ENCODE measurements around the gene SIX2.

The SIX2 gene

DNA sequence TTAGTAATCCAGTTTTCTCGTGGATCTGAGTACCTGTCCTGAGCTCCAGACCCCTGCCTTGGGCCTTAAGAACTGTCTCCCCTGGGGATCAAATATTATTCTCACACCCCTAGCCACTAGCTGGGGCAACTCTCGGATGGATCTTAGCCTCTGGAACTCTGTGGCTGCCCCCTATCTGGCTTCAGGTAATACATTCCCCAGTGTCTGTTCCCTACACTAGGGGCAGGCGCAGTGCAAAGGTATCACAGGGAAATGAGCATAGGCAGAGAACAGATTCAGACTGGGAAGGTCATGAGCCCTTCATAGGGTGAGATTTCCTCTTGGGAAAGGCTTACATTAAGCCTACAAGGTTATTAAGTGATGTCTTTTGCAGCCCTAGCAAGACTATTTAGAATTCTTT, 11.2 kb upstream of the SIX2 start:
- no peak for DNase-seq (ENCODE audit: low read depth in 4 of 4, low spot score in 1 of 4)

- no peak for DNase-seq (ENCODE audit: low read depth in 4 of 4, low spot score in 1 of 4)
Observed at GRCh38 chr2:45018023-45018422, 8.8 kb upstream of the SIX2 start.

DNA sequence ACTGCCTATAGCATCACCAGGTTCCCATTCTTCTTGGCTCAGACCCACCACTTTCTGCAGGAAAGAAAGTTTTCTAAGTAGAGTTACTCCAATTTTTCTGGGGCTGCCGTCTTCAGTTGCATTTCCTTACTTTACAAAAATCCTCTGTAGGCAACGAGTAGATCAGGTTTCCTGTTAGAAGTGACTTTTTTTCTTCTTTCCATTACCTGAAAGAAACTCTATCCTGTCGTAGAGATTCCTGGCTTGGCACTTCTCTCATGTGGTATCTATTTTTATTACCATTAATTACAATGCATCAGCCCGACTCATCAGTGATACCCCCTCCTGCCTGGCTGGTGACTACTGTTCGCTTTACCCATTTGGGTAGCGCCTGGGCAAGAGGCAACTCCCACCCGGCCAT, 5.6 kb upstream of the SIX2 start:
- DNase-seq (ENCODE audit: low read depth in 4 of 4, low spot score in 1 of 4), result no peak

DNA sequence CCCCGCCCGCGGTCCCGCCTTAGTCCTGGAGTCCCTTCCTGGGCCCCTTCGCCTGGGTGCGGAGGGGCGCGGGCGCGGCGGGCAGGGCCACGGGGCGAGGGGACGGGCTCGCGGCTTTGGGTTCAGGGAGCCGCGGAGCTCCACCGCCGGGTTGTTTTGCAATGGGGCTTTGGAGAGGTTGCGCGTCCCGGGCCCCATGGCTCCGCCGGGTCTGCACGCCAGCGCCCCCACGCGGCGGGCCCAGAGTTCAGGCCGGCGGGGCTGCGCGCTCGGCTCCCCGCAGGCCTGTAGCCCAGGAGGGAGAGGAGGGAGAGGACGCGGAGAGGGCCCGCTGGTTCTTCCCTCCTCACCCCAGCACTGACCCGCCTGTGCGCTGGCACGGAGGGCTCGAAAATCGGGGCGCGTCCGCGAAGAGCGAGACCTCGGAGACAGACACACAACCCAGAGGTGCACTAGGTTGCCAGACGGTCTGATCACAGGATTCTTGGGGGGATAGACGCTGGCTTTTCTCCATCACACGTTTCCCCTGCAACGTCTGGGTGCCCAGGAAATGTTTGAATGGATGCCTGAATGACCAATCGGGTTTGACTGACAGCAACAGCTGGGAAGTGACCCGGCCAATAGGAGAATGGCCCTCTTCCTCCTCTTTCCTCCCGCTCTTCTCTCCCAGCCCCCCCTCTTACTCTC, 4.9 kb upstream of the SIX2 start:
- DNase-seq (ENCODE audit: low read depth in 4 of 4, low spot score in 1 of 4), result peak in 1 of 4 experiments; percentile 37

- DNase-seq (ENCODE audit: low read depth in 4 of 4, low spot score in 1 of 4), result no peak
Observed at GRCh38 chr2:45013229-45014015, 4.2 kb upstream of the SIX2 start.

DNA sequence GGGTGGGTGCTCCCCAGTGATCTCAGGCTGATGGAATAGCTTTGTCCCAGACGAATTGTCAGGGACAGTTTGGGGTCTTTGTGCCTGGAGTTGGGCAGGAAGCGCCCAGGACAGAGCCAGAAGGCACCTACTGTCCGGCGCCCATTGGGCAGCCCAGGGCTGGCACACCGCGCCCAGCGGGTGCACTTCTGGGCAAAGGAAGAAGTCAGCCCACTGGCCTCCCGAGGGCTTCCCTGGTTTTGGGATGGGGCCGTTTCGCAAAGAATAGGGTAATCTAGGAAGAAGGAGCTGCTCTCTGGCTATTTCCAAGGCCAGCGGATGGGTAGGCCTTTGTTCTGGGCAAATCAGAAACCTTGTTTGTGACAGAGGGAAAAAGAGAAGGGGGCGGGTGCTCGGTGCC, 3.5 kb upstream of the SIX2 start:
- no peak for DNase-seq (ENCODE audit: low read depth in 4 of 4, low spot score in 1 of 4)

DNA sequence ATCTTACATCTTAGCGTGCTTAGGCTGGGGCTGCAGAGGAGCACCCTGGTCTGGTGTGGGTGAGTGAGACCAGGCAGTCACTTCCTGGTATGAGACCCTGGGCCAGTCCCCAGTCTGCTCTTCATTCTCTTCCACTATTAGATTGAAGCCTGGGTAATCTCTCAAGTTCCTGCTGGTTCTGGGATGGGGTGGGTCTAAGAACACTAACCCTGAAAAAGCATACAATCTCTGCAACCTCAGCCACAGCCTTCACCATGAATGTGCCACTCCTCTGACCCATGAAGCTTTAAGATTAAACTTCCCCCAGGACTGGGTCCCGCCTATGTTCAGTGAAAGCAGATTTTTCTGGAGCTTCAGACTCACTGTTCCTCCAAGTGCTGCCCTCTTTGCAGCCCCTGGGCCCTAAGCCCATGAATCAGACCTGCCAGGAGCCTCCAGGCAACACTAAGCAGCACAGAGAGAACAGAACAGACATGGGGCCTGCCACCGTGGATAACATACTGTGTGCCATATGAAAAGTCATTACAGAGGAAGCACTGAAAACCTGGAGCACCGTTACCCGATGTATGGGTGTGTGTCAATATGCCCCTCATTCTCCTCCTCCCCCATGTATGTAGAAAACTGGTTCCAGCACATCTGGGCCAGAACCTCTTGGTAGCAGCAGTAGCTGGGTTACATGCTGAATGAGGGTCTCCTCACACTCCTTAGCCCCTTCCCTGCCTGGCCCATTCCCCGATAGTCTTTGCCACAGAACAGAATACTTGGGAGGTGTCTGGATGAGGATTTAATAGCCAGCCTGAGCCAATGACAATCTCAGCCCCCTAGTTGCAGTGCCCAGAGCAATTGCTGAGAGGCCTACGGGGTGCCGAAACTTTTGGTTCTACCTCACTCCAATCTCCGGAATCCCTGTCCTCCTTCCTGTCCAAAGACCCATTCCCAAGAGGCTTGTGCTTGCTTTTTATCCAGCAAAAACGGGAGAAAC, 2.7 kb upstream of the SIX2 start:
- DNase-seq (ENCODE audit: low read depth in 4 of 4, low spot score in 1 of 4), result no peak

GRCh38 chr2:45011121-45011520, 1.9 kb upstream of the SIX2 start:
- DNase-seq (ENCODE audit: low read depth in 4 of 4, low spot score in 1 of 4), result no peak

GRCh38 chr2:45010702-45011012, 1.4 kb upstream of the SIX2 start:
- DNase-seq (ENCODE audit: low read depth in 4 of 4, low spot score in 1 of 4), result no peak

DNA sequence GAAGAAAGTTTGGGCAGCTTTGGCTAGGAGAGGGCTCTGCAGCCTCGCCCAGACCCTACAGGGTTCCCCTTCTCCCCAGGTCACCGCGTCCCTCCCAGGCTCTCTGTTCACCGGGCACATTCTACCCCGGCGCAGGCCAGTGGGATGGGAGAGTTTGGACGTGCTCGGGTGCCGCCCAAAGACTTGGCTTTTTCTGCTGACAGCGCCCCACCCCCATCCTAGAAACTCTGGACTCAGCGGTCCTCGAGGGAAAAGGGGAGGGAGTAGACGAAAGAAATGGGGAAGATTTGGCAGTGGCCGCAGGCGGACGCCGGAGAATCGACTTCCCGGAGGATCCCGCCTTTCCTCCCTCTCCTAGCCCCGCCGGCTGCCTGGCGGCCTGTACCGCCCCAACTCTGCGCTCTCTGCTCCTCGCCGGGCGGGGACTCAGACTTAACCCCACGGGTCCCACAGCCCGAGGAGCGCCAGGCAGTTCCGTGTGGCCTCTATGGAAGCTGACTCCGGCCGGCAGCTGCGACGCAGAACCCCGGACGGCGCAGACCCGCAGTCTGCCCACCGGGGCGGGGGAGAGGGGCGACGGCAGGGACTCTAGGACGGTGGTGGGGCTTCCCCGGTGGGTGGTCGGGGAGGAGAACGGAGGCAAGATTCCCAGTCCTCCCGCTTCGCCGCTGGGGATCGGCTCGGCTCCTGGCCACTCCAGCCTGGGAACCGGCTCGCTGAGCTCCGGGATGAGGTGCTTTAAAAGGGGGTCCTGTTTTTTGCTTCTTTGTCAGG, 863 bp upstream of the SIX2 start:
- DNase-seq (ENCODE audit: low read depth in 4 of 4, low spot score in 1 of 4), result no peak

- DNase-seq (ENCODE audit: low read depth in 4 of 4, low spot score in 1 of 4), result no peak
Observed at GRCh38 chr2:45008296-45009129, 739 bp downstream of the SIX2 start.

- DNase-seq (ENCODE audit: low read depth in 4 of 4, low spot score in 1 of 4), result no peak
Observed at GRCh38 chr2:45007961-45008295, 1.3 kb downstream of the SIX2 start.

DNA sequence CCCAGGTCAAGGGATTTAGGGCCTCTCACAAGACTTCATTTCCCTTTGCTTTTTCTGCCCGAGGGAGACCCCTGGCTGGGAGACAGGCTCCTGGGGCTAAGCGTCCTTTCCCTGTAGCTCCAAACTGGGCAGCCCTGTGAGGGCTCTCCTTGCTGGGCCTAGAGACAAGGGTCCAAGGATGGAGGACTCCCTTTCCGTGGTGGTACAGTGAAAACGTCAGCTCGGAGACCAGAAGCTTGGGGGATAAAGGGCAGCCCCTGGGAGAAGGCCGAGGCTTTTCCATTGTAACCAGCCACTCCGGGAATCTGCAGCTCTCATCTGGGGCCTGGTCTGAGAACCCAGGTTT, 2.3 kb downstream of the SIX2 start:
- no peak for DNase-seq (ENCODE audit: low read depth in 4 of 4, low spot score in 1 of 4)

- no peak for DNase-seq (ENCODE audit: low read depth in 4 of 4, low spot score in 1 of 4)
Observed at GRCh38 chr2:45006041-45006941, 3.0 kb downstream of the SIX2 start.

DNA sequence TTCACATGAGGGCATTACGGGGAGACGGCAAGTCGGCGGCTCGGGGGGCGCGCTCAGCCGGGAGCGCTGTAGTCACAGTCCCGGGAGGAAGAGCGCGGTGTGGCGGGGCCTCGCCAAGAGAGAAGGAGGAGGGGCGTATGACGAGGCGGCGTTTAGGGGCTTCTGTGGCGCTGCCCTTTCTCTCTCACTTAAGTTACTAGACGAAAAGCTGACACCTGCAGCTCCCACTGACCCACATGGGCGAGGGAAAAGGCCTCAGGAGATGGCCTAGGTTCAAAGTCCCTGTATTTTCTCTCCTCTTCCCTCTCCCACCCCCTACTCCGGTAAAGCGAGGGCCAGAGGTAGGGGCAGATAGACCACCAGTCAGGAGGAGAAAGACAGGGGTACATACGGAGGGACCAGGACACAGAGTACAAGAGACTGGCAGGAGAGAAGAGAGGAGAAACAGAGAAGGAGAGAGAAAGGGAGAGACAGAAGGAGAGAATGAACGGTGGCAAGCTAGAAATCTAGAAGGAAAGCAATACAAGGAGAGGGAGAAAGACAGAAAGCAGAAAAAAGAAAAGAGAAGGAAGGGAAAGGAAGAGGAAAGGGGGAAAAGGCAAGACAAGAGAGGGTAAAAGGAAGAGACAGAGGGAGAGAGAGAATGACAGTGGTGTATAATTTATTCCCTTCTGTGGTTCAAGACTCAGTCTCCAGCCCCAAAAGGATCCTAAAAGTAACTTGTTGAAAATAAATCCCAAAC, 3.8 kb downstream of the SIX2 start:
- no peak for DNase-seq (ENCODE audit: low read depth in 4 of 4, low spot score in 1 of 4)

- no peak for DNase-seq (ENCODE audit: low read depth in 4 of 4, low spot score in 1 of 4)
Observed at GRCh38 chr2:45004562-45005191, 4.6 kb downstream of the SIX2 start.

- no peak for DNase-seq (ENCODE audit: low read depth in 4 of 4, low spot score in 1 of 4)
Observed at GRCh38 chr2:45003579-45004551, 5.4 kb downstream of the SIX2 start.

Data from stimulated activated CD4-positive, alpha-beta T cell treated with anti-CD3 and anti-CD28 coated beads, Interleukin-1b, Interleukin-23, amount 100 ng/mL, for 24 hours (primary cell).